Measurements from ENCODE around the gene NDC1.

DNA sequence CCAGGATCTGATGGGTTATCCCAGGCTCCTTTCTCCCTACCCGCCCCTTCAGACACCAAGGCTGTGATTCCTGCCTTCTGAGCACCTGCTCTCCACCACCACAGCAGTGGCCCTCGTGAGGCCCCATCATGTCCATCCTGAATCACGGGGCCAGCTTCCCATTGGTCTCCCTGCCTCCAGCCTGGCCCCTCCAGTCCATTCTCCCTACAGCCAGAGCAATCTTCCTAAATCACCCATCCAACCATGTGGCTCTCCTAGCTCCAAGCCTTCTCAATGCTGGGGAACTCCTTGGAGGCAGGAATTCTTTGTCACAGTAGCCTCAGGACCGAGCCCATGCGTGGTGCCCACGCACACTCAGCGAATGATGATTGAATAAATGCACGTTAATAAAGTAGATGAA lies 90.3 kb downstream of the NDC1 start:
- TF ChIP-seq REST (IDR thresholded peaks at IDR 0.05; ENCODE audit: low read depth, low read length) (no peak), CTCF (IDR thresholded peaks at IDR 0.05) (no peak), POLR2AphosphoS5 (IDR thresholded peaks at IDR 0.05; ENCODE audit: low read depth, low read length) (no peak)

Measured in SK-N-SH (cell line).